ENCODE measurements around the gene CPNE5. TPM values are rescaled to one million over a fixed set of nuclear protein-coding genes. Genes with fewer than 3 reads are reported as not detected.

The CPNE5 gene
- total and polyA plus RNA-seq, 10 donors = 9.5 to 33.4 (median 19.3) TPM

DNA sequence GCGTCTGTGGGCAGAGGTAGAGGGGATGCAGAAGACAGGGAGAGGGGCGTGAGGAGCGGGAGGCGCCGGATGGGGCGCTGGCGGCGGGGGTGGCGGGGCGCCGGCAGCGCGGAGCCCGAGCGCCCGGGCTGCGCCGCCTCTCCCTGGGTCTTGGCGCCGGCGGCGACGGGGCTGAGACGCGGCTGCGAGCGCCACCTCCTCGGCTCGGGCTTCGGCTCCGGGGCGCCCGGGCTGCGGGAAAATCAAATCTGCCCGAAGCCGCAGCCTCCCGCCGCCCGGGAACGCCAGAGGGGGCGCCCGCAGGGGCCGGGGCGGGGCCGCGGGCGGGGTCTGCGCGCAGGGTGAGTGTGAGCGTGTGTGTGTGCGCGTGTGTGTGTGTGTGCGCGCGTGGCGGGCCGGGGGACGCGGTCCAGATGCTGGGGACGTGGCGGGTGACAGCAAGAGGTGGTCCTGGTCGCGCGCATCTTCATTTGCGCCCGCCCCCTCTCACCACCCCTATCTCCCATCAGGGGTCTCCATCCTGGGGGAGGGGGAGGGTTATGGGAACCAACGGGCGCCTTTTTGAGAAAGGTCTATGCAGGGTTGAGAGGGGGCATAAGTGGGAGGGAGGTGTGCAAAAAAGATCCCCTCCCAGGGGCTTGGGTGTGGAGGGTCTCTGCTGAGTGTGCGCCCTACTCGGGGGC lies 646 bp upstream of the CPNE5 start:
- intact Hi-C loops (cut with DNase I; ENCODE audit: low total_unique reads) = no loop called here
- WGBS, 5 donors = 1% methylated on average over 37 to 70 of the region's 70 CpGs
- TF ChIP-seq POLR2AphosphoS5 (IDR thresholded peaks at IDR 0.05) = no peak
- TF ChIP-seq, protein P1, sequence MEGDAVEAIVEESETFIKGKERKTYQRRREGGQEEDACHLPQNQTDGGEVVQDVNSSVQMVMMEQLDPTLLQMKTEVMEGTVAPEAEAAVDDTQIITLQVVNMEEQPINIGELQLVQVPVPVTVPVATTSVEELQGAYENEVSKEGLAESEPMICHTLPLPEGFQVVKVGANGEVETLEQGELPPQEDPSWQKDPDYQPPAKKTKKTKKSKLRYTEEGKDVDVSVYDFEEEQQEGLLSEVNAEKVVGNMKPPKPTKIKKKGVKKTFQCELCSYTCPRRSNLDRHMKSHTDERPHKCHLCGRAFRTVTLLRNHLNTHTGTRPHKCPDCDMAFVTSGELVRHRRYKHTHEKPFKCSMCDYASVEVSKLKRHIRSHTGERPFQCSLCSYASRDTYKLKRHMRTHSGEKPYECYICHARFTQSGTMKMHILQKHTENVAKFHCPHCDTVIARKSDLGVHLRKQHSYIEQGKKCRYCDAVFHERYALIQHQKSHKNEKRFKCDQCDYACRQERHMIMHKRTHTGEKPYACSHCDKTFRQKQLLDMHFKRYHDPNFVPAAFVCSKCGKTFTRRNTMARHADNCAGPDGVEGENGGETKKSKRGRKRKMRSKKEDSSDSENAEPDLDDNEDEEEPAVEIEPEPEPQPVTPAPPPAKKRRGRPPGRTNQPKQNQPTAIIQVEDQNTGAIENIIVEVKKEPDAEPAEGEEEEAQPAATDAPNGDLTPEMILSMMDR (IDR thresholded peaks at IDR 0.05 in 8 of 11, conservative IDR thresholded peaks at IDR 0.05 in 3 of 11) = peak in 2 of 11 experiments; percentile 17 to 19
- no peak for TF ChIP-seq POLR2A (IDR thresholded peaks at IDR 0.05)
- H3K27me3 ChIP-seq (replicated peaks in 1 of 7) = peaks cover 0 to 48% (median 27%) of the 10 kb centered on the region in 7 donors
- no peaks in the 10 kb centered on the region for H3K9me3 ChIP-seq
- H3K27ac ChIP-seq = peak overlapping the region in 2 of 8 donors; percentile 5 to 13
- no peaks in the 10 kb centered on the region for H3K36me3 ChIP-seq
- H3K4me1 ChIP-seq = peaks cover 12 to 42% (median 22%) of the 10 kb centered on the region in 6 donors
- H3K4me3 ChIP-seq = peak overlapping the region; percentile 24 to 76 (median 46)
- peak; percentile 76 for DNase-seq

DNA sequence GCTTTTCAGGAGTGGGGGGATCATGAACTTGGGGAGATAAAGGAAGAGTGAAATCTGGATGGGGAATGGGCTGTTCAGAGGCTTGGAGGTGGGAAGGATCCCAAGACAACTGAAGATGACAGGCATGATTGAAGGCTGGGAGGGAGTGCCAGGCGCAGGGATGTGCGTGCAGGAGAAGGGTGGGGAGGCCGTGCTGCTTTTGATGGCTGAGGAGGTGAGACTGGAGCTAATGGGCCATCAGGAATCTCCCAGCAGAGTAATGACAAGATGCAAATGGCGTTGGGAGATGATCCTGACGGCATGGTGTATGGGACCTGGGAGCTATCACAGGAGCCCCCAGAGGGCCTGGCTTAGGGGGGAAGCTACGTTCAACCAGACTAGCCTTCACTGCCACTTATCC lies 1.6 kb downstream of the CPNE5 start:
- H3K4me1 ChIP-seq = peaks cover 12 to 51% (median 26%) of the 10 kb centered on the region in 6 donors
- no peak overlapping the region for H3K27ac ChIP-seq
- TF ChIP-seq, protein P1 (IDR thresholded peaks at IDR 0.05 in 8 of 11, conservative IDR thresholded peaks at IDR 0.05 in 3 of 11) = no peak
- peaks cover 0 to 9% (median 0%) of the 10 kb centered on the region in 8 donors for H3K9me3 ChIP-seq
- no peaks in the 10 kb centered on the region for H3K36me3 ChIP-seq
- no peak overlapping the region for H3K4me3 ChIP-seq
- WGBS, 5 donors = 91 to 100% (median 94%) methylated on average over 6 of the region's 6 CpGs
- peaks cover 0 to 48% (median 27%) of the 10 kb centered on the region in 7 donors for H3K27me3 ChIP-seq (replicated peaks in 1 of 7)
- intact Hi-C loops (cut with DNase I; ENCODE audit: low total_unique reads) = no loop called here
- no peak for DNase-seq

DNA sequence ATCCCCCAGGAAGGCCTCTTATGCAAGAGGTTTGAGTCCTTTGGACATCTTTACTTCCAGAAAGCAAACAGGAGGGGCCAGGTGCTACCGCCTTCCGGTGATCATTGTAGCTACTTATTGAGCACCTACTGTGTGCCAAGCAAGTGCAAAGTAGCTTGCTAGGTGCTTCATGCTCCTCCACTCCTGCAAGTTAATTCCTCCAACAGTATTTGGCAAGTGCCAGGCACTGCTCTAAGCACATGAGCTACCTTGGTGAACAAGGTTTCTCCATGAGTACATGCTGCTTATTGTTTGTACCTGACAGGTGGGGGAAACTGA lies 2.3 kb downstream of the CPNE5 start:
- 79 to 100% (median 91%) methylated on average over 2 of the region's 2 CpGs for WGBS, 5 donors
- peaks cover 12 to 44% (median 26%) of the 10 kb centered on the region in 6 donors for H3K4me1 ChIP-seq
- intact Hi-C loops (cut with DNase I; ENCODE audit: low total_unique reads) = no loop called here
- H3K4me3 ChIP-seq = no peak overlapping the region
- peaks cover 0 to 15% (median 0%) of the 10 kb centered on the region in 8 donors for H3K9me3 ChIP-seq
- peaks cover 0 to 48% (median 27%) of the 10 kb centered on the region in 7 donors for H3K27me3 ChIP-seq (replicated peaks in 1 of 7)
- H3K36me3 ChIP-seq = no peaks in the 10 kb centered on the region
- no peak for DNase-seq
- TF ChIP-seq, protein P1 (IDR thresholded peaks at IDR 0.05 in 8 of 11, conservative IDR thresholded peaks at IDR 0.05 in 3 of 11) = no peak
- no peak for TF ChIP-seq POLR2A (IDR thresholded peaks at IDR 0.05)
- TF ChIP-seq POLR2AphosphoS5 (IDR thresholded peaks at IDR 0.05) = no peak
- H3K27ac ChIP-seq = no peak overlapping the region

DNA sequence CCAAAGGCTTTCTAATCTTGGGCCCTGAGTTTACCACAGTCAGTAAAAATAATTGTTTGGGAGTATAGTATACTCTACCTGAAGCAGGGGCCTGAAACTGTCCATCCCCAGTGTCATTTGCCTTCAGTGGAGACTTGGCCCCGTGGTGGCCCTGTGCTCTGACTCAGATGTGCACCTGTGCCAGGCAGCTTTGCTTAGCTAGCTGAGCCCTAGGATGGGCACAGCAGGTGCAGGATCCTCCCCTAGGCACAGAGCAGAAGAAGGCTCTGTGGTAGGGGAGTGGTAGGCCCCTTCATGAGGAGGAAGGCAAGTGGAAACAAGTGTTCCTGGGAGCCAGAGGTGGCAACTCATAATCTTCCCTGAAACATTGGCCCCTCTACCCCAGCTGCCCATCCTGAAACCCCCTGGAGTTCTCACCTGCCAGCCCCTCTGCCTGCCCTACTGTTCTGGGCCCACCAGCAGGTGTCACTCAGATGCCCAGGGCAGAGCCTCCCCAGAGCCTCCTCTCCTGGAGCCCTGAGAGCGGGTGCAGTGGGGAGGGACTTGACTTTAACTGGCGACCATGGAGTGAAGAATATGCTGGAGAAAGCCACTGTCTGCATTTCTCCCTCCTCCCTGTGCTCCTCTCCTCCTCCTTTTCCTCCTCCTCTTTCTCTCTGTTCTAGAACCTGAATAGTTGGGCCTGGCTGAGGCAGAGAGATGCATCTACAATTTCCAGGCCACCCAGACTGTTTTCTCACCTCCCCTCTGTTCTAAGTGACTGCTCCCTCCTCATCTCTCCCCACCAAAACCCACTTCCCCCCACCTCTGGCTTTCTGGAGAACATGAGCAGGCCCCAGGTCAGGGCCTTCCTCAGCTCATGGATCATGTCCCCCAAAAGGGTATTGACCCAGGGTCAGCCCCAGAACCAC lies 2.9 kb downstream of the CPNE5 start:
- H3K27me3 ChIP-seq (replicated peaks in 1 of 7) = peaks cover 0 to 44% (median 27%) of the 10 kb centered on the region in 7 donors
- WGBS, 5 donors = 68 to 77% (median 76%) methylated on average over 3 of the region's 3 CpGs
- H3K27ac ChIP-seq = no peak overlapping the region
- intact Hi-C loops (cut with DNase I; ENCODE audit: low total_unique reads) = no loop called here
- H3K4me1 ChIP-seq = peaks cover 12 to 38% (median 25%) of the 10 kb centered on the region in 6 donors
- DNase-seq = no peak
- peaks cover 0 to 15% (median 0%) of the 10 kb centered on the region in 8 donors for H3K9me3 ChIP-seq
- no peak overlapping the region for H3K4me3 ChIP-seq
- TF ChIP-seq POLR2A (IDR thresholded peaks at IDR 0.05) = no peak
- TF ChIP-seq, protein P1 (IDR thresholded peaks at IDR 0.05 in 8 of 11, conservative IDR thresholded peaks at IDR 0.05 in 3 of 11) = no peak
- no peak for TF ChIP-seq POLR2AphosphoS5 (IDR thresholded peaks at IDR 0.05)
- H3K36me3 ChIP-seq = no peaks in the 10 kb centered on the region

Data from spleen (tissue), 11 donors.